Esophagus squamous epithelium (tissue), 5 donors: ENCODE results near the gene CAMTA1. TPM values are rescaled to one million over a fixed set of nuclear protein-coding genes. Genes with fewer than 3 reads are reported as not detected.

ENCODE experiments used
- DNase-seq: peaks from one replicate; lab custom pipeline; 2025; lab: John Stamatoyannopoulos, UW
- H3K27ac ChIP-seq, 4 donors: fragments of 200-600 bp; sonication (generic); one replicate each; pipeline ENCODE4 v1.5.1; 2016 to 2019; ENCODE audit warnings: mild to moderate bottlenecking in 1 of 4
- H3K27me3 ChIP-seq, 4 donors: fragments of 200-600 bp; sonication (generic); 1 replicate in 3 of 4; 2 replicates in 1 of 4; pipeline versions ENCODE4 v1.5.1 to v1.6.0; 2017 to 2021; ENCODE audit warnings: antibody characterized with exemption in 1 of 4
- H3K36me3 ChIP-seq, 3 donors: fragments of 200-600 bp; sonication (generic); one replicate each; pipeline ENCODE4 v1.5.1; 2016 to 2019
- H3K4me1 ChIP-seq, 3 donors: fragments of 200-600 bp; sonication (generic); one replicate each; pipeline ENCODE4 v1.5.1; 2017 to 2019
- H3K4me3 ChIP-seq, 4 donors: fragments of 200-600 bp; sonication (generic); 1 replicate in 3 of 4; 2 replicates in 1 of 4; pipeline ENCODE4 v1.5.1; 2016 to 2019; ENCODE audit warnings: mild to moderate bottlenecking in 2 of 4, moderate library complexity in 1 of 4
- H3K9me3 ChIP-seq, 3 donors: fragments of 200-600 bp; sonication (generic); one replicate each; pipeline ENCODE4 v1.5.1; 2016 to 2019
- POLR2A ChIP-seq, 4 donors: fragments of 450-650 bp; IDR thresholded peaks; one replicate each; pipeline ENCODE4 v1.6.1; 2017; ENCODE audit warnings: antibody characterized with exemption in 4 of 4, mild to moderate bottlenecking in 4 of 4, moderate library complexity in 3 of 4
- WGBS, 2 donors: methylation state at CpG; one replicate each; pipeline ENCODE4 v1.1.5; 2018; 5-methylcytosine and 5-hydroxymethylcytosine counted together
- intact Hi-C: fragments of 100-400 bp; cut with DNase I; formaldehyde crosslinking; loops from one replicate; pipeline ENCODE4 v1.15.0; 2022
- total RNA-seq, 4 donors: library from RNA; depleted of rRNA; stranded (reverse); fragments of >200 nt; gene quantifications; one replicate each; pipeline ENCODE4 v1.1.0, GENCODE V29; 2016
- TF ChIP-seq, protein P1 (sequence below), 6 experiments: fragments of 450-650 bp in 4 of 6; fragments of 200-600 bp in 2 of 6; sonication (generic) in 2 of 6; IDR thresholded peaks; one replicate each; pipeline ENCODE4 v1.5.1; 2016 to 2019; ENCODE audit warnings: antibody characterized with exemption in 6 of 6, mild to moderate bottlenecking in 4 of 6, moderate library complexity in 4 of 6
- donor health status: DM: yes; HTN: yes; CAD: no.

Gene CAMTA1
- total RNA-seq, 4 donors from 2014 or later: 31.3 to 77.4 (median 45.9) TPM

DNA sequence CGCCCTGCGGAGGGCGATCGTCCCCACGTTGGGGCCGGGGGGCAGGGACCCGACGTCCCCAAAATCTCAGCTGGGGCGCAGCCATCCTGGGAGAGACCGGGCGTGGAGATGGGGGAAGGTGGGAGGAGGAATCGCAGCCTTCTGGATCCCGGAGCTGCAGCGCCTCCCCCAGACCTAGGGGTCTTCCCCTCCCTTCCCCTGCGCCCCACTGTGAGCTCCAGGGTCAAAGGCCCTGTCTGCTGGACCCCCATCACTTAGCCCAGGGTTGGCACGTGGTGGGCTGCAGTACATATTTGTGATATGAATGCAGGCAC lies 895.7 kb downstream of the CAMTA1 start:
- TF ChIP-seq POLR2A (IDR thresholded peaks at IDR 0.05): no peak
- TF ChIP-seq, protein P1, sequence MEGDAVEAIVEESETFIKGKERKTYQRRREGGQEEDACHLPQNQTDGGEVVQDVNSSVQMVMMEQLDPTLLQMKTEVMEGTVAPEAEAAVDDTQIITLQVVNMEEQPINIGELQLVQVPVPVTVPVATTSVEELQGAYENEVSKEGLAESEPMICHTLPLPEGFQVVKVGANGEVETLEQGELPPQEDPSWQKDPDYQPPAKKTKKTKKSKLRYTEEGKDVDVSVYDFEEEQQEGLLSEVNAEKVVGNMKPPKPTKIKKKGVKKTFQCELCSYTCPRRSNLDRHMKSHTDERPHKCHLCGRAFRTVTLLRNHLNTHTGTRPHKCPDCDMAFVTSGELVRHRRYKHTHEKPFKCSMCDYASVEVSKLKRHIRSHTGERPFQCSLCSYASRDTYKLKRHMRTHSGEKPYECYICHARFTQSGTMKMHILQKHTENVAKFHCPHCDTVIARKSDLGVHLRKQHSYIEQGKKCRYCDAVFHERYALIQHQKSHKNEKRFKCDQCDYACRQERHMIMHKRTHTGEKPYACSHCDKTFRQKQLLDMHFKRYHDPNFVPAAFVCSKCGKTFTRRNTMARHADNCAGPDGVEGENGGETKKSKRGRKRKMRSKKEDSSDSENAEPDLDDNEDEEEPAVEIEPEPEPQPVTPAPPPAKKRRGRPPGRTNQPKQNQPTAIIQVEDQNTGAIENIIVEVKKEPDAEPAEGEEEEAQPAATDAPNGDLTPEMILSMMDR (IDR thresholded peaks at IDR 0.05): no peak
- Histone ChIP-seq H3K9me3 (no peaks in the 10 kb centered on the region), H3K27ac (peak overlapping the region in 1 of 4 donors; percentile 74), H3K4me3 (peak overlapping the region; percentile 57 to 81 (median 73)), H3K4me1 (peaks cover 5 to 21% (median 10%) of the 10 kb centered on the region in 3 donors), H3K36me3 (no peaks in the 10 kb centered on the region), H3K27me3 (peaks cover 0 to 27% (median 0%) of the 10 kb centered on the region in 4 donors)
- intact Hi-C loops: no loop called here
- WGBS, 2 donors: no CpG with 5 or more reads among the region's 16 CpGs
- no peak for DNase-seq

DNA sequence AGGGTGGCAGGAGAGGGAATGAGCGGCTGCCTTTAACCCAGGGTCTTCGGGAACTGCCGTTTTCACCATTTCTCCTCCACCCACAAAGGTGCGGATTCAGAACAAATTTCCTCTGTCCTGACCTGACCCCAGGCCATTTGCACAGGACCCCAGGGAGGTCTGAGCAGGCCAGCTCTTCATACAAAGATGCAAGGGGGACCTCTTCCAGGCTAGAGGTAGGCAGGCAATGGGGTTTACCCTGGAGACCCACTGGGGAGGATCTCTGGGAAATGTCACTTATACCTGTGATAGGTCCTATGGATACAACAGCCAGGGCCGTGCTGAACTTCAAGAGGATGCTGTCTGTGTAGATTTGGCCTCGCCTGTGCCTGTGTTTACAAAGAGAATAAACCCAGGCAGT lies 896.1 kb downstream of the CAMTA1 start:
- intact Hi-C loops: no loop called here
- TF ChIP-seq POLR2A (IDR thresholded peaks at IDR 0.05): no peak
- TF ChIP-seq, protein P1 (IDR thresholded peaks at IDR 0.05): no peak
- no peak overlapping the region for H3K27ac ChIP-seq
- no peak for DNase-seq
- H3K36me3 ChIP-seq: no peaks in the 10 kb centered on the region
- 94% methylated on average over 4 of the region's 6 CpGs; no CpG with 5 or more reads in 1 of the 2 donors for WGBS, 2 donors
- peaks cover 0 to 32% (median 0%) of the 10 kb centered on the region in 4 donors for H3K27me3 ChIP-seq
- no peak overlapping the region for H3K4me3 ChIP-seq
- peaks cover 5 to 21% (median 10%) of the 10 kb centered on the region in 3 donors for H3K4me1 ChIP-seq
- H3K9me3 ChIP-seq: no peaks in the 10 kb centered on the region

DNA sequence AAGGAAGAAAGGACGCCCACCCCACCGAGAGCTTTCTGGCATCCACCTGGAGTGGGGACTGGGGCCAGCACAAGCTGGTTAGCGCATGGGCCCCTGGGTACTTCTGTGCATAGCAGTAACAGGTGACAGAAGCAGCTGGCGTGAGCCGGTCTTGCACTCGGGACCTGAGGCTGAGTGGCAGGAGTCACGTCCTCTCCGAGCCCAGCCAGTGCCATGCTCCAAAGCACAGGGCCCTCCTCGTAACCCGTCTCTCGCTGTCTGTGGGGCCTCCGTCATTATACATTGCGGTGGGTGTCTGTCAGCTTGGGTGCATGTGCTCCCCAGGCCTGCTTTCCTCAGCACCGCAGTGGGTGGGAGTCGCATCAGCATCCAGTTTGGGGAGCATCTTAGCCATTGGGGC lies 898.3 kb downstream of the CAMTA1 start:
- Histone ChIP-seq H3K27ac (no peak overlapping the region), H3K9me3 (no peaks in the 10 kb centered on the region), H3K4me1 (peaks cover 5 to 21% (median 10%) of the 10 kb centered on the region in 3 donors), H3K4me3 (no peak overlapping the region), H3K27me3 (peaks cover 0 to 39% (median 0%) of the 10 kb centered on the region in 4 donors), H3K36me3 (no peaks in the 10 kb centered on the region)
- 82 to 93% methylated on average over 5 to 10 of the region's 15 CpGs for WGBS, 2 donors
- intact Hi-C loops: no loop called here
- DNase-seq: no peak
- TF ChIP-seq POLR2A (IDR thresholded peaks at IDR 0.05): no peak
- TF ChIP-seq, protein P1 (IDR thresholded peaks at IDR 0.05): no peak

DNA sequence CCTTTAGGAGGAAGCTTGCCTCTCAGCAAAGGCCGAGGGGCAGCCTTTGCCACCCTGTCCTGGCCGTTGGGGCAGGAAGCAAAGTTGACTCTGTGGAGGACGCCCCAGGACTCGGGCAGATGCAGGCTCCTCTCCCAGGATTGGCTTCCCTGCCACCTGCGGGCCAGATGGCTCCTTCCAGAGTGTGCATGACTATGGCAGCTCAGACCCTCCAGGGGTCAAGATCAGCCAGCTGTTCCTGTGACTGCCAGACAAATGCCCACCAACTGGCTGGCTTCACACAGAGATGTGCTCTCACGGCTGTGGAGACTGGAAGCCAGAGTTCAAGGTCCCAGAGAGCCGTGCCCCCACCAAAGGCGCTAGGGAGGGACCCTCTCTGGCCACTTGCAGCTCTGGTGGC lies 898.9 kb downstream of the CAMTA1 start:
- Histone ChIP-seq H3K36me3 (no peaks in the 10 kb centered on the region), H3K4me3 (no peak overlapping the region), H3K27me3 (peaks cover 0 to 36% (median 0%) of the 10 kb centered on the region in 4 donors), H3K9me3 (no peaks in the 10 kb centered on the region), H3K4me1 (peaks cover 5 to 21% (median 10%) of the 10 kb centered on the region in 3 donors), H3K27ac (no peak overlapping the region)
- intact Hi-C loops: no loop called here
- 93% methylated on average over 2 of the region's 8 CpGs; no CpG with 5 or more reads in 1 of the 2 donors for WGBS, 2 donors
- TF ChIP-seq POLR2A (IDR thresholded peaks at IDR 0.05): no peak
- TF ChIP-seq, protein P1 (IDR thresholded peaks at IDR 0.05): no peak
- no peak for DNase-seq

DNA sequence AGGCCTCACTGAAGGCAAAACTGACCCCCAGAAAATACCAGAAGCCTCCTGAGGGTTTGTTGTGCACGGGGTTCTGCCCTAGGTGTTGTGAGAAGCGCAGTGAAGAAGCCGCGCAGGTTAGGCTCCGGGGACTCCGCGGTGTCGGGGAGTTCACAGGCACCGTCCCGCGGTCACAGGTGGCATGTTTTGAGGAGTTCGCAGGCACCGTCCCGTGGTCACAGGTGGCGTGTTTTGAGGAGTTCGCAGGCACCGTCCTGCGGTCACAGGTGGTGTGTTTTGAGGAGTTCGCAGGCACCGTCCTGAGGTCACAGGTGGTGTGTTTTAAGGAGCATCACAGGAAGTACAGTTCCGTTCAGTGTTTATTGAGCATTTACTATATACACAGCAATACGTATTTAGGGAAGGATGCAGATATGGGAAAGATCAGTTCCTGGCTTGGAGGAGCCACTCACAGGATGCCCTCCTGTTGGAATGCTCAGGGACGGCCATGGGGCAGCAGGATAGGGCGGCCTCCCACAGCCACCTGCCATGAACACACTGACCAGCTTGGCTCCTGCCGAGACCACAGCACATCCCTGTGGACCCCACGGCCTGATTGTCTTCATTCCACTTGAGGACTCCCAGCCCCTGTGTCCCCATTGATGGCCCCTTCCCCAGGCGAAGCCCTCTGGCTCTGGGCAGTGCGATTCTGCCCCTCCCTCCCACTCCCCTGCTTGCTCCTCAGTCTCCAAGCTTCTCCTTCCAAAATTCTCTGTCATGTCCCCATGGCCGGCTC lies 899.8 kb downstream of the CAMTA1 start:
- intact Hi-C loops: no loop called here
- H3K9me3 ChIP-seq: no peaks in the 10 kb centered on the region
- H3K4me1 ChIP-seq: peaks cover 0 to 12% (median 6%) of the 10 kb centered on the region in 3 donors
- no peak overlapping the region for H3K27ac ChIP-seq
- TF ChIP-seq, protein P1 (IDR thresholded peaks at IDR 0.05): no peak
- no peak for TF ChIP-seq POLR2A (IDR thresholded peaks at IDR 0.05)
- H3K27me3 ChIP-seq: peaks cover 0 to 36% (median 0%) of the 10 kb centered on the region in 4 donors
- 86 to 91% methylated on average over 23 to 26 of the region's 29 CpGs for WGBS, 2 donors
- no peak for DNase-seq
- no peak overlapping the region for H3K4me3 ChIP-seq
- no peaks in the 10 kb centered on the region for H3K36me3 ChIP-seq
